Activated CD4-positive, alpha-beta T cell treated with anti-CD3 and anti-CD28 coated beads for 1 hour (primary cell): ENCODE data around the gene TGM3.

Experiments
- DNase-seq: peaks from one replicate; pipeline ENCODE4 v3.0.0-alpha.2; 2020

Gene TGM3

DNA sequence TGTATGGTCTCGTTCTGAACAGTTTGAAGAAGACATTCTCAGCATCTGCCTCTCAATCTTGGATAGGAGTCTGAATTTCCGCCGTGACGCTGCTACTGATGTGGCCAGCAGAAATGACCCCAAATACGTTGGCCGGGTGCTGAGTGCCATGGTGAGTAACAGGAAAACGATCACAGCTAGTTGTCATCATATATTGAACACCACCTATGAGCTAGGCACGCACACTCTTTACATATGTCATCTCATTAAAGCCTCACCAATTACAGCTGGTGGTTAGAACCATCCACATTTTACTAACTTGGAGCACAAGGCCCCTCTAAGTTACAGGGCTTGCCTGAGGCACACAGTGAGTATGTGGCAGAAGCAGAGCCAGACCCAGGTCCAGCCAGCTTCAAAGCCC lies 17.1 kb downstream of the TGM3 start:
- no peak for DNase-seq

- no peak for DNase-seq
Measured at GRCh38 chr20:2313316-2313715, 17.5 kb downstream of the TGM3 start.

GRCh38 chr20:2314759-2315439 lies 19.1 kb downstream of the TGM3 start:
- no peak for DNase-seq

- DNase-seq = no peak
Measured at GRCh38 chr20:2315440-2315778, 19.6 kb downstream of the TGM3 start.

- DNase-seq = no peak
Measured at GRCh38 chr20:2316847-2317495, 21.2 kb downstream of the TGM3 start.

DNA sequence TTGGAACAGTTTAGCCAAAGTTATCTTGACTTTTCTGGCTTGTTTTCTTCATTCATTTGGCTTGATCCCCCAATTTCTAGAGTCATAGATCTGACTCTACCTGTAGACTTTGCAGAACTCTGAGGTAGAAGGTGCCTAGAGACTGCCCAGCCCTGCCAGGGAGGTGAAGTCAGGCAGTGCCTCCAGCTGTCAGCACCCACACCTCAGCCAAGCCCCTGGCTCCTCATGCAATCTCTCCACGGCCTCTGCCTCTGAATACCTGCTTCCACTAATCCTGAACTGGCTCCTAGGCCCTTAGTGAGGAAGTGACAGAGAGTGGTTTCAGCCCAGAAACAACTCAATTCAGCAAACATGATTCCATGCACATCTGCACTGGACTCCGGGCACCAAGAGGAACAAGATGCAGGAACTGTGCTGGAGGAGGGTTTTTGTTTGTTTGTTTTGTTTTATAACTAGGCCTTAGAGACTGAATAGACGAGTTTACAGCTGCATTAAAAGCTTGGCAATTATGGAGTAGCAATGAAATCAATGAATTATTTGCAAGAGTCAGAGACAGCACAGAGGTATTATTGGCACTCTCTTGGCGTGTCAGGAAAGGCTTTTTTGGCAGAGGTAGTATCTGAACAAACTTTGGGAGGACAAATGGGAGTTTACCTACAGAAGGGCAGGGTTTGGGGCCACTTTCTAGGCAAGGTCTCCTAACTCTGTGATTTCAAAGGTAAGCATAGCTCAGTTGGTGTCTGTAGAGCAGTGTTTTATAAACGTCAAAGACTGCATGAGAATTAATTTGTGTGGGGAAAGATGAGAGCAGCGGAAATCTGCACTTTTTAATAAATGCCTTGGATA lies 25.2 kb downstream of the TGM3 start:
- no peak for DNase-seq

GRCh38 chr20:2323051-2323450 lies 27.2 kb downstream of the TGM3 start:
- DNase-seq = no peak

DNA sequence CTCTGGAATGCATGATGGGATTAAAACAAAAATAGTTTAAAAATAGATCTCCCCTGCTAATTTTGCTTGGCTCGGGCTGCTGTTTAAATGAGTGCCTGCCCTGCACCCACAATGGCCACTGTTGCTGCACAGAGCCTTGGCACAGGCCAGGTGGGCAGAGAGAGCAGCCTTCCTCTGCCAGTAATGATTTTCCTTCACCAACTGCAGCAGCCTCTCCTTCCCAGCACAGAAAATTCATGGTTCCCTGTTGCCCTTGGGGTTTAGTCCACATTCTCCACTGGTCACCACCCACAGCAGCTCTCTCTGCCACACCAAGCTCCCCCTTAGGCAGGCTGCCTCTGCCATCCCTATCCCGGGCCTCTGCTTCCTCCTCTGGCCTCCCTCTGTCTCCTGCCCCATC lies 30.2 kb downstream of the TGM3 start:
- no peak for DNase-seq

DNA sequence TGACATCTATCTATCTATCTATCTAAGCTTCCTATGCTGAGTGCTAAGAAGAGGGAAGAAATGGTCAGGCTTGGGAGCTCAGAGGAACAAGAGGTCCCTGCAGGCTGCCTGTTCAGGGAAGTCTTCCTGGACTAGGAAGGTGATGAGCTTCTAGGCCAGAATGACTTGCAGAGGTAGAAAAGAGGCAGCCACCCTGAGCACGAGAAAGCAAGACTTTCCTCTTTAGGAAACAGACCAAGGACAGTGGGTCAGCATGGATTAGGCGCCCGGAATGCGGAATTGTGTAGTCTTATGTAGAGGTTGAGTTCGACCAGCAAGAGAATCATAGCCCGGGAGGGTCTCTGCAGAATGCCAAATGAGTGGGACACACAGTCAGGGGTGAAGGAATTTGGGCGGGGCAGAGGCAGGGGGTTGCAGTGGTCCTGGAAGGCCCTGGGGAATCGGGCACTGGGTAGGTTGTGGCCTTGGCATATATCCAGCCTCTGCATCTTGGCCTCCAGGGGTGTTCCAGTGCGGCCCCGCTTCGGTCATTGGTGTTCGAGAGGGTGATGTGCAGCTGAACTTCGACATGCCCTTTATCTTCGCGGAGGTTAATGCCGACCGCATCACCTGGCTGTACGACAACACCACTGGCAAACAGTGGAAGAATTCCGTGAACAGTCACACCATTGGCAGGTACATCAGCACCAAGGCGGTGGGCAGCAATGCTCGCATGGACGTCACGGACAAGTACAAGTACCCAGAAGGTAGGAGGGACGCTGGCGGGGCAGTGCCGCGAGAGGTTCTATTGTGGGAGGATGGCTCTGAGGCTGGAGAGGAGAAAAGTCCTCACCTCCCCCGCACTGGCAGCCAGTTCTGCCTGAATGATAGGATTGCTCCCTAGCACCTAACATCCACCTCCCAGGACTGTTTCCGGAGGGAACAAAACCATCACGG lies 32.1 kb downstream of the TGM3 start:
- no peak for DNase-seq

DNA sequence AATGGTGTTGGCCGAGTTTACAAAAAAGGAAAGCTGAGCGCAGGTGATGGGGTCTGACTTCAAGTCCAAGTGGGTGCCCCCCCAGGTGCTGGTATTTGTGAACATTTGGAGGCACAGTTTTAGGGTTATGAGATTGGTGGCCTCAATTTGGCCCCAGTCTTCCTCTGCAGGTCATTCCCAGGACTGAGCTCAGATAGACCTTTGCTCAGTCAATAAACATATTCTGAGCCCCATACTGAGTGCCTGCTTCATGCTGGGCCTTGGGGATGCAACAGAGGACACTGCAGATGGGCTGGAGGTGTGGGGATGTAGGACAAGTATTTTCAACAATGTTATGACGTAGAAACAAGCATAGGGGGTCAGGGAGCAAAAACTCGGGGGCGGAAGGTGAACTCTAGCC lies 33.5 kb downstream of the TGM3 start:
- DNase-seq = no peak

DNA sequence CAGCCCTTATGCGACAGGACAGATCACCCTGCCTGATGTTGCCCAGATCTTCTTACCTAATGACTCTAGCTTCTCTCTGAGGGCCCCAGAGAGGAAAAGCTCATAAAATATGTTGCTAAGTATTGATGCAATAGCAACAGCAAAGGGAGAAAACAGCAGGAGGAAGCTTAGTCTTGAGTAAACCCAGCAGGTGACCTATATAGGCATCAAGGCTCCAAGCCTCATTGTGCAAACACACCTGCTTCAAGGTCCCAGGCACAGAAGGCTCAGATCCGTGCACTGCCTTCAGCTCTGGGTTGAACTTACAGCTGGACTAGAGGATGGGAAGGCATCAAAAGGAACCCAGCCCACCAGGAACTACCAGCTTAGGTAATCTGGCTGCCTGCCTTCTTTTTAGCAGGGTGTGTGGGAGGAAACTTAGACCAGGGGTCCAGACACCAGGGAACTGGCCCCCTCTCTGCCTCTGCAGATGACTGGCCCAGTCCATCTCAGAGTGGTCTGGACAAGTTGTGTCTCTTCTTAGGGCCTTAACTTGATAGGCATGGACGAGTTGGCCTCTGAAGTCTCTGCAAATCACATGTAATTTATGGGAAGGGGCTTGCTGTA lies 34.4 kb downstream of the TGM3 start:
- no peak for DNase-seq

DNA sequence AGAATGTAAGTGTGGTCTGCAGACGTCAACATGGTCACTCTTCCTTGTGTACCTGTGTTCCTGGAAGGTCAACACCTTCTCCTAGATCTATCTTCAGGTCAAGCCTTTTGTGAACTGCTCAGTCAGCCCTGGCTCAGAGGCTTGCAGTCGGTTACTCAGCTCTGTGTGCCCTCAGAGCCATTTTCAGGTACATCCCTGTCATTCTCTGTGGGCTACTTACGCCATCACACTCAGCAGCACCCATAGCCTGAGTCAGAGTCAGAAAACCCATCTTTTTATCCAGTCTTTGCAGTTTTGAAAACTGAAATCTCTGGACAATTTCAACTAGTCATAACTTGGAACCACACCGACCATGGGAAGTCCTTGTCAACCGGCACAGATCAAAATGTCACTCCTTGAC lies 35.3 kb downstream of the TGM3 start:
- no peak for DNase-seq

GRCh38 chr20:2331901-2332565 lies 36.2 kb downstream of the TGM3 start:
- DNase-seq = no peak

- DNase-seq = no peak
Measured at GRCh38 chr20:2332711-2333110, 36.9 kb downstream of the TGM3 start.

DNA sequence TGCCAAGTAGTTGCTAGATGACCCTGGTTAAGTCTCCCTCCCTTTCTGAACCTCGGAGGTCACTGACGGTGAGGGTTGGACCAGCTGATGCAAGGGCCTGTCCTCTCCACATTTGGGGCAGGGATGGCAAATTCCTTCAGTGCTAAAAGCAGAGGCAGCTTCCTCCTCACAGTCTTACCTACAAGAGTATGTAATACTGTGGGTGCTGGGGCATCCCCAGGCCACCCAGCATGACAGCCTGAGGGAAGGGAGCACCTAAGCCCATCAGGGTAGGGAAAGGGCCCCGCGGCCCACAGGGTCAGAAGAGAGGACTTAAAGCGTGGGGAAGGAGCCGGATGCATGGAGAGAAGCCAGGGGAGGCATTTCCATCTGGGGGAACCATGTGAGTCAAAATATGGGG lies 38.0 kb downstream of the TGM3 start:
- DNase-seq = no peak

GRCh38 chr20:2335096-2335870 lies 39.5 kb downstream of the TGM3 start:
- DNase-seq = no peak

GRCh38 chr20:2336471-2336870 lies 40.7 kb downstream of the TGM3 start:
- DNase-seq = no peak

- no peak for DNase-seq
Measured at GRCh38 chr20:2337142-2337541, 41.3 kb downstream of the TGM3 start.

GRCh38 chr20:2338411-2339066 lies 42.7 kb downstream of the TGM3 start:
- no peak for DNase-seq

GRCh38 chr20:2340136-2340535 lies 44.3 kb downstream of the TGM3 start:
- no peak for DNase-seq

- no peak for DNase-seq
Measured at GRCh38 chr20:2340823-2341222, 45.0 kb downstream of the TGM3 start.
